RWPE1 (cell line): Measurements from ENCODE around the gene DUS2.

Experiments used
- CTCF ChIA-PET: fragments of 350-600 bp; sonication (Branson Sonifier 250); formaldehyde crosslinking; extraction: SDS; loops from one replicate; lab custom pipeline; 2021; lab: Yijun Ruan, JAX
- POLR2A ChIA-PET: fragments of 400-600 bp; formaldehyde crosslinking; extraction: SDS; loops from one replicate; lab custom pipeline; 2020; ENCODE audit warnings: antibody characterized with exemption; ENCODE audit not compliant: low non-redundant PET; lab: Yijun Ruan, JAX
- DNase-seq: peaks from one replicate; pipeline ENCODE4 v3.0.0; 2012; ENCODE audit warnings: low spot score
- H3K27ac ChIP-seq: fragments of 450-650 bp; 2 replicates; pipeline ENCODE4 v1.5.1; 2017
- CTCF ChIP-seq: fragments of 450-650 bp; conservative IDR thresholded peaks from 2 replicates; pipeline ENCODE4 v1.5.1; 2017; ENCODE audit warnings: low read depth, mild to moderate bottlenecking

Gene DUS2

GRCh38 chr16:68068926-68069325 lies 45.8 kb downstream of the DUS2 start:
- no peak for TF ChIP-seq CTCF
- ChIA-PET CTCF (interaction anchor here (1.0 kb wide), 1 partner anchor 16 kb away, joined by 5 read pairs; the partner anchor contains the start of gene NFATC3), POLR2A (no interaction called here)
- no peak overlapping the region for H3K27ac ChIP-seq
- DNase-seq = no peak

DNA sequence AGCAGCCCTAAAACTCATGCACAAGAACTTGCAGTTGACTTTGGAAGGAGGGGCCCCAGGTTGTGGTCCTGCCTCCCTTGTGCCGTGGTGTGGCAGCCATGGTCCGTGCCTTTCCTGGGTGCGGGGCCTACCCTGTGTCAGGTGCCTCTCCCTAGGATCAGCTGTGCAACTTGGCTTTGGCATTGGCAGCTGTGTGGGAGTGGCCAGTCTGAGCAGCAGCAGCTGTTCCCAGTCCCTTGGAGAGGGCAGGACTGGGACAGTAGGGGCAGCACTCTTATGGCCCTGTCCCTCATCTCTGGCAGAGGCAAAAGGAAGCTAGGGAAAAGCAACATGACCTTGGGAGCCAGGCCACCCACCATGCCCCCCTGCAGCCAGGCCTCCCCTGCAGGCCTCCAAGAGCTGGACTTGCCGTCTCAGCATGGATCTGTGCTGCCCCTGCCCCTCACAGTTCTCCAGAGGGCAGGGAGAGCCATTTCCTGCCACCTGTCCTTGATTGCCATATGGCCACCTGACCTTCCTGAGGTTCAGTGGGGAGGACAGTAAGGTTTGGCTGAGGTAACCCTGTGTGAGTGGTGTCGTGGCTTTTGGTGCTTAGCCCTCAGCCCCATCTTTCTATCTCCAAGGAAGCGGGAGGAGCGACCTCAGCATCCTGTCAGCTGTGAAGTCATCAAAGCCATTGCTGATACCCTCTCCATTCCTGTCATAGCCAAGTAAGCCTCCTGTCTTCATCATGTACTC lies 46.6 kb downstream of the DUS2 start:
- CTCF ChIA-PET = no interaction called here
- POLR2A ChIA-PET = interaction anchor here (0.6 kb wide), 1 partner anchor 253 kb away, joined by 3 read pairs; no protein-coding TSS in a partner anchor
- peak overlapping the region; percentile 26; the same call in 1 of the 2 replicates for H3K27ac ChIP-seq
- no peak for DNase-seq
- no peak for TF ChIP-seq CTCF

DNA sequence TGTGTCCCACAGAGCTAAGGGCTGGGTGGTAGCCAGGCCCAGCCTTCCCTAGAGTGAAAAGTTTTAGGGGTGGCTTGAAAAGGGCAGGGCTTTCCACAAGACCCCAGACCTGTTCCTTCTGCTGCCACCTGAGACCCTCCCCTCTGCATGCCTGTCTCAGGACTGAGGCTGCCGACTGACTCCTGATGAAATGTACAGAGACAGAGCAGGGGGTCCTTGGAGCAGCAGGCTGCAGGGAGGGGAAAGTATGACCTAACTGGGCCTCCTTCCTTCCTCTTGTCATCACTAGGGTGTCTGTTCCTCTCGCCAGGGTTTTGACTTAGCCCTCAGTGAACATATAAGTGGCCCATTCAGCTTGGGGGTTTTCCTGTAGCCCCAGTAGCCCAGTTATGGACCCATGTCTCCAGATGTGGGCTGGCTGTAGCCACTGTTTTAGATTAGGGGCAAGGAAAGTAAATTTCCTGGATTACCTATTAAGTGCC lies 47.2 kb downstream of the DUS2 start:
- POLR2A ChIA-PET = interaction anchor here (0.6 kb wide), 1 partner anchor 252 kb away, joined by 3 read pairs; no protein-coding TSS in a partner anchor
- CTCF ChIA-PET = no interaction called here
- no peak for TF ChIP-seq CTCF
- peak overlapping the region; percentile 26; the same call in 1 of the 2 replicates for H3K27ac ChIP-seq
- no peak for DNase-seq

- TF ChIP-seq CTCF = no peak
- DNase-seq = no peak
- H3K27ac ChIP-seq = peak overlapping the region; percentile 11; the same call in 1 of the 2 replicates
- CTCF ChIA-PET = interaction anchor here (0.7 kb wide), 1 partner anchor 148 kb away, joined by 3 read pairs; no protein-coding TSS in a partner anchor
- POLR2A ChIA-PET = interaction anchor here (0.5 kb wide), 1 partner anchor 156 kb away, joined by 3 read pairs; no protein-coding TSS in a partner anchor
Measured at GRCh38 chr16:68070806-68071517, 47.9 kb downstream of the DUS2 start.

DNA sequence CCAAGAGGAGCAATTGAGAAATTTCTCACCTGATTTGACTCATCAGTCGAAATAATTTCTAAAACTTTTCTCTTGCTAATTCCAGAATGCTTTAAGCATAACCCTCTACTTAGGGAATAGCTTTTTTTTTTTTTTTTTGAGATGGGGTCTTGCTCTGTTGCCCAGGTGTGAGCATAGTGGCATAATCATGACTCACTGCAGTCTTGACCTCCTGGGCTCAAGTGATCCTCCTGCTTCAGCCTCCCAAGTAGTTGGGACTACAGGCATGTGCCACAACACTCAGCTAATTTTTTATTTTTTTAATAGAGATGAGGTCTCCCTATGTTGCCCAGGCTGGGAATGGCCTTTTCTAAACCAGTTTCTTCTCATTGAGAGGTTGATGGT lies 48.4 kb downstream of the DUS2 start:
- POLR2A ChIA-PET = interaction anchor here (0.5 to 0.6 kb wide), 2 partner anchors 156 to 628 kb away, joined by 3 read pairs; no protein-coding TSS in a partner anchor
- no peak for TF ChIP-seq CTCF
- CTCF ChIA-PET = interaction anchor here (0.7 kb wide), 1 partner anchor 148 kb away, joined by 3 read pairs; no protein-coding TSS in a partner anchor
- no peak for DNase-seq
- H3K27ac ChIP-seq = peak overlapping the region; percentile 88

- ChIA-PET POLR2A (interaction anchor here (0.6 kb wide), 1 partner anchor 629 kb away, joined by 3 read pairs; no protein-coding TSS in a partner anchor), CTCF (no interaction called here)
- TF ChIP-seq CTCF = no peak
- H3K27ac ChIP-seq = peak overlapping the region; percentile 88
- DNase-seq = peak; percentile 89
Measured at GRCh38 chr16:68072038-68072695, 49.1 kb downstream of the DUS2 start.
